AG09309 (cell line): ENCODE data around the gene SLC22A23.
"Not testable (repeated sequence)": the region's sequence is repeated elsewhere in the genome, so short reads cannot be mapped to it uniquely, and the experiment has no call there.

Experiments
- DNase-seq: peaks from one replicate; pipeline ENCODE4 v3.0.0-alpha.2; 2010; ENCODE audit warnings: low read depth
- H3K4me3 ChIP-seq: 2 replicates; pipeline ENCODE4 v1.5.1; 2011; ENCODE audit warnings: mild to moderate bottlenecking, low read depth, low read length, moderate library complexity; ENCODE audit not compliant: control insufficient read depth
- CTCF ChIP-seq: IDR thresholded peaks from 2 replicates; pipeline ENCODE4 v1.5.1; 2011; ENCODE audit warnings: mild to moderate bottlenecking, low read depth, low read length, inconsistent platforms; ENCODE audit not compliant: insufficient read depth, control insufficient read depth; ENCODE audit errors: missing control alignments

The SLC22A23 gene

DNA sequence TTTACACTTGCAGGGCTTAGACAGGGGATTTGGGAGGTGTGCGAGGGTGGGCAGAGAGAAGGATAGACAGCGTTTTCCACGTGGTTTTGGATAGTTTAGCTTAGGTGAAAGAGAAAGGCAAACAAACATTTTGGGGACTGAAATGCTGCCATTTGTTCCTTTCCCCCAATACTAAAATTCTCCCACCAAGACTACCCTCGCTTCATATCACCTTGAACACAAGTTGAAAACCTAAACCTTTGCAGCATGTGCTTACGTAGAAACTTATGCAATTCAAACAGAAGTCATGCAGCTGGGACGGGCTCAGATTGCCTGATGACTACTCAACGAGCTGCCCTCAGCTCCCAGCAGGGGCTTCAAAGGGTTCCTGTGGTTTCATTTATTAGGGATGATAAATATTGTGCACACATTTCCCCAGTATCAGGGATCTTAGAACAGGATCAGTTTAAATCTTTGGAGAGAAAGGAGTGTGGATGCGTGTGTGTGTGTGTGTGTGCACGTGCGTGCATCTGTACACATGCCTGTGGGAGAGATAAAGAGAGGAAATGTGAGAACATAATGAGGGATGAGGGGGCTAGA lies 77.3 kb downstream of the SLC22A23 start:
- no peak for TF ChIP-seq CTCF
- DNase-seq, result no peak
- H3K4me3 ChIP-seq, result no peak overlapping the region

DNA sequence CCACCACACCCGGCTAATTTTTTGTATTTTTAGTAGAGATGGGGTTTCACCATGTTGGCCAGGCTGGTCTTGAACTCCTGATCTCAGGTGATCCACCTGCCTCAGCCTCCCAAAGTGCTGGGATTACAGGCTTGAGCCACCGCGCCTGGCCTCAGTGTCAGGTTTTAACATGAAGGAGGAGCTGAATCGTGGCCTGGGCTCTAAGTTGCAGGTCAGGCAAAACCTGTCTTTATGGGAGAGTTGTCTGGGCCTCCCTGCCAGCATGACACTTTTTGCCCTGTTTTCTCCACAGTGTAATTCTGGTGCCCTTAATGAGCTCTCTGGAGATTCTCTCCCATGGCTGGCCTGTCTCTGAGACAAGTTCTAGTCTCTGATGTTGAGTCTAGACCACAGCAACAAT lies 78.0 kb downstream of the SLC22A23 start:
- H3K4me3 ChIP-seq, DNase-seq: not testable (repeated sequence)

- H3K4me3 ChIP-seq, DNase-seq: not testable (repeated sequence)
Observed at GRCh38 chr6:3378398-3378782, 78.5 kb downstream of the SLC22A23 start.

GRCh38 chr6:3377536-3378397 lies 79.1 kb downstream of the SLC22A23 start:
- DNase-seq, result no peak
- H3K4me3 ChIP-seq, result no peak overlapping the region
- no peak for TF ChIP-seq CTCF

GRCh38 chr6:3376893-3377535 lies 79.8 kb downstream of the SLC22A23 start:
- TF ChIP-seq CTCF, result no peak

DNA sequence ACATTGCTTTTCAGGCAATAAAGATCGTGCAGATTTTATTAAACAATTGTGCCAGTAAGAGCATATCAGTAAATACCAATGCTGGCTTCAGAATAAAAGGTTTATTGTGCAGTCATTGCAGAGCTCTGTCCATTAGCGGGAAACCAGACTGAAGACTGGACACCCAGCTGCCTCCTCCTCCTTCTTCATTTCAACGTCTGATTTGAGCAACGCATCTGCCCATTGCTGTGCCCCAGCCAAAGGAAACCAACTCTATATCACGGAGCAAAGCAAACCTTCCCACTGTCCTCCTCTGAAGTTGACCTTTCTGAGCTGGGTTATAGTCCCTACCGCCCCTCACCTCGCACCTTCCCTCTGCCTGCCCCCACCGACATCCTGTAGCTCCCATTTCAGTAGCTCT lies 80.8 kb downstream of the SLC22A23 start:
- DNase-seq, result no peak
- TF ChIP-seq CTCF, result no peak
- H3K4me3 ChIP-seq, result no peak overlapping the region

More at GRCh38 chr6:3376893-3377535, 79.8 kb downstream of the SLC22A23 start:
- no peak for DNase-seq
- no peak overlapping the region for H3K4me3 ChIP-seq

GRCh38 chr6:3373597-3374203 lies 83.2 kb downstream of the SLC22A23 start:
- no peak overlapping the region for H3K4me3 ChIP-seq
- no peak for TF ChIP-seq CTCF
- DNase-seq, result no peak
